Epidermal melanocyte (primary cell): ENCODE results near the gene KRT1.

Experiments used
- DNase-seq: peaks from one replicate; pipeline ENCODE4 v3.0.0; 2011; ENCODE audit warnings: low spot score; ENCODE audit not compliant: insufficient read length

The KRT1 gene

DNA sequence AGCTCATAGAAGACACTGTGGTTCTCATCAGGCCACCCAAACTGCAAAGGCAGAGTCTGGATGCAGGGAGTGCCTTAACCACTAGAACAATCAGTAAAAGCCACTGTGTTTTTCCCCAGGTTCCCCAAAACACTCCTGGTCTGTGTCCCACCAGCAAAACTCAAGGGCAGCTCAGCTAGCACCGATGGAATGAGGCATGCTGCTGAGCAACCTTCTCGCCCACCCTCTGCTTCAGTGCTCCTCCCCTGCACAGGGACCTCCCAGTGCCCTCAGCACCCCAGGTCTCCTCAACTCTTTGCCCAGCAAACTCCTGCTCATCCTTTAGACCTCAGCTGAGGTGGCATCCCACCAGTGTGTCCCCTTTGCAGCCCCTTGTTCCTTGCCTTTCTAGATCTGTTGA lies 19.2 kb upstream of the KRT1 start:
- no peak for DNase-seq

DNA sequence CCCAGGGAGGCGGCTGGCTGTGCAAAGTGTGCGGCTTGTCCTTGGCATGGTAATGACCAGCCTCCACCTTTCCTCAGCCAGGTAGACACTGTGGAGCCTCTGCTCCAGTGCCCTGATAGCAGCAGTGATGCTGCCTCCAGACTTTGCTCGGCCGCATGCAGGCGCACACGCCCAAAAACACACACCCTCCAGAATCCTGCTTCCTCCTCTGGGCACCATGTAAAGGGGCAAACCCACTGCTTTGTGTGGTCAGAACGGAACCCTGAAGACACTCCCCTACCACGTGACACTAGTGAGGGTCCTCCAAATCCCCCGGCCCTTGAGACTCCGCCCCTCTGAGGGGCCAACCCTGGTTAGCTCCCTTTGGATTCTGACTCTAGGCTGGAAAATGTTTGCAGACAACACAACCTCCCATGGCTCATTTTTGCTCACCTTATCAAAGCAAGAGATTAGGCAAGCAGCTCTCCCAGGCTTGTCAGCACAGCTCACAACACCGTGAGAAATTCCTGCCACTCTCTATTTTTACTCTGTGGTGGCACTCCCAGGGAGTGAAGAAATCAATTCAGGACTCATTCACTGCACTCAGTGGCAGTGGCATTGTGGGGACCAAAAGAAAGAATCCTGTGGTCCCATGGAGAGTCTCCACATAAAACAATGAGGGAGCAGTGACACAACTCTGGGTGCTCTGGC lies 18.6 kb upstream of the KRT1 start:
- DNase-seq: no peak

- no peak for DNase-seq
Measured at GRCh38 chr12:52697058-52697582, 16.9 kb upstream of the KRT1 start.

- no peak for DNase-seq
Measured at GRCh38 chr12:52696588-52696987, 16.4 kb upstream of the KRT1 start.

- no peak for DNase-seq
Measured at GRCh38 chr12:52695039-52695438, 14.8 kb upstream of the KRT1 start.

DNA sequence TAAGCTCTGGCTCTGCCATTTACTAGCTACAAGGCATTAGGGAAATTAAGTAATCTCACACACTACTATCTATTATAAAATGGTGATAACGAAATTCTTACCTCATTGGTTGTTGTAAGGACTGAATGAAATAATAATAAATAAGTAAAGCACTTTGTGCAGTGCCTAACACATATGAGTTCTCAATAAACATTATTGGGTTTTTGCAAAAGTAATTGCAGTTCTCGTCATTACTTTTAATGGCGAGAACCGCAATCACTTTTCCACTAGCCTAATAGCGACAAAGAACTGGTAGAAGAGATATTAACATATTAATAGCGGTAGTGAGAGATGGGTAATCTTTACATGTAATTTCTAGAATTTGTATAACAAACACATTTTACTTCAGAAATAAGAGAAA lies 13.9 kb upstream of the KRT1 start:
- DNase-seq: no peak

DNA sequence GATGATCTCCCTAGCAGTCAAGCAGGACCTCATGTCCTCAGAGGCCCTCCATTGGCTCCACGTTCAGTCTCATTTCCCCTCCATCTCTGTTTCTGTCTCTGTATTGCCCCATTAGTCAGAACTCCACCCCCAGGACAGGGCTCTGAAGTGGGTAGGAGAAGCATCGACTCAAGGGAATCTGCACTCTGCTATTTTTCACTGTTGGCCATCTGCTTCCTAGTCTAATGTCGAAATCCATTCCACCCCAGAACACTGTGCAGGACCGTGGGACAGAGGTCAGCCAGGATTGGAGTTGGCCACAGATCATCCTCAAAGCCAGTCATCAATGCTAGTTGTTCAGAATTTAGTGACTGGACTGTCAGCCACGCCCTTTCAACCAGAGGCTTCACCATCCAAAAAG lies 13.1 kb upstream of the KRT1 start:
- no peak for DNase-seq

- DNase-seq: no peak
Measured at GRCh38 chr12:52692254-52692653, 12.0 kb upstream of the KRT1 start.

- no peak for DNase-seq
Measured at GRCh38 chr12:52691841-52692150, 11.6 kb upstream of the KRT1 start.

- DNase-seq: no peak
Measured at GRCh38 chr12:52691076-52691840, 11.1 kb upstream of the KRT1 start.

- DNase-seq: no peak
Measured at GRCh38 chr12:52690351-52691075, 10.3 kb upstream of the KRT1 start.

GRCh38 chr12:52689936-52690335 lies 9.7 kb upstream of the KRT1 start:
- no peak for DNase-seq

GRCh38 chr12:52689239-52689638 lies 9.0 kb upstream of the KRT1 start:
- no peak for DNase-seq

DNA sequence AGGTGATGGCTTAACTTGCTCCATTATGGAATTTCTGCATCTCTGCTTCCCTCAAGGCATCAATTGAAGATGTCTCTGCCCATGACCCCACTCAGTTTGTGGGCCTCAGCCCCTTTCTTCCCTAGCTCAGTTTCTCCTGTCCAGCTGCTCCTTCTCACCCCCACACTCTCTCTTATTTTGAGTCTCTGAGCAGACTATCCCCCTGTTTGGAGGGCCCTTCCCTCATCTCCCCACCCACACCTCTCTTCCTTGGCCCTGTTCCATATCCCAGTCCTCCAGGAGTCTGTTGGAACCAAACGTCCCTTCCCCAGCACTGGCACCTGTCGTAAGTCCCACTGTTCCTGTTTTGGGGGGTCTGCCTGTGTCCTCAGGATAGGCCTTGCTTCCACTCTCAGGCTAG lies 8.3 kb upstream of the KRT1 start:
- DNase-seq: no peak

GRCh38 chr12:52687497-52688385 lies 7.5 kb upstream of the KRT1 start:
- DNase-seq: no peak

DNA sequence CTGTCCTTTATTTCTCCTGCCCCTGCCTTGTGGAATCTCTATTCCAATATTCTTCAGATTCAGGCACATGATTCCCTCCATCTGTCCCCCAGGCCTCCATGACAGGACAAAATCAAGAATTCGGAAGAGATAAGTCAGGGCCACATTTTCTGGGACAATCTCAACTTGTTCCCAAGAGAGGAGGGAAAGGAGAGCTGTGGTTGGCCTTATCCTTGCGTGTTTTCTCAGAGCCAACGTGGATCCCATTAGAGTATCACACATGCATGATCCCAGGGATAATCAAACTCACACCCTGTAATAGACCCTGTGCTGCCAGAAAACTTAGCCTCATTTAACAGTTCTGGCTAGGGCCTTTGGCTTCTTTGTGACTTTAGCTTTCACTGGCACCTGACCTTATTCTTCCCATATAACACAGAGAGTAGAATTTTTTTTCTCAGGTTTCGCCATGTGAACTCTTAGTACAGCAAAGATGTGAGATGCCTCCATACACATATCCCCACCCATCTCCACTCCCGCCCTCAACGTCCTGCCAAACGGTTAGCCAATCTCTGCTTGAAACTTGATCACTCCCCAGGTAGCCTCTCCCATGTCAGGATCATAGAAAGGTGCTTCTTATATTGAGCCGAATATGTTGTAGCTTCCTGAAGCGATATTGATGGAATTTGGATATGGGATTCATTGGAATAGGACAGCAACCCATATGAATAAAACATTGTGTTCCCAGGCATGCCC lies 6.7 kb upstream of the KRT1 start:
- no peak for DNase-seq

DNA sequence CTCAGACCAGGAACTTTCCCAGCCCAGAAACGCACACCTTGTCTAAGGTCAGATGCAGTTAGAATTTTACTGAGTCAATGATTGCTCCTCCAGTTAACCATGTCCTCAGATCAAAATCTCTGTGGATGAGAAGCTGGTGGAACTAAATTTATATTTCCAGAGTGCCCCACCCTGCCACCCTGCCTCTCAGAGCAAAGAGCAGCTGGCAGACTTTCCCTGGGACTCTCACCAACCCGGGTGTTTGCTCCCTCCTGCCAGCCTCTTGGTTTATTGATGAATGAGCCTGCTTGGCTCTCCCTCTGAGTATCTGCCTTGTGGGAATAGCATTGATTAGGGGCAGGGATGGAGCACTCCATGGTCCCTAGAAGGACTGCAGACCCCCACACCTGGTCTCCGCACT lies 5.9 kb upstream of the KRT1 start:
- DNase-seq: no peak

- DNase-seq: no peak
Measured at GRCh38 chr12:52685406-52685890, 5.2 kb upstream of the KRT1 start.

GRCh38 chr12:52684431-52684830 lies 4.2 kb upstream of the KRT1 start:
- no peak for DNase-seq

- no peak for DNase-seq
Measured at GRCh38 chr12:52683575-52684300, 3.5 kb upstream of the KRT1 start.
